Activated CD4-positive, CD25-positive, alpha-beta regulatory T cell treated with anti-CD3 and anti-CD28 coated beads, Interleukin-2, amount 50 U/mL, for 72 hours (primary cell): ENCODE measurements around the gene CC2D1A.

Source experiments
- DNase-seq: peaks from one replicate; pipeline ENCODE4 v3.0.0; 2021

CC2D1A gene

GRCh38 chr19:13905634-13906520 lies at the start of gene CC2D1A, which contains the start of gene BRME1:
TSS of gene CC2D1A (plus strand) at chr19:13906201. CDS start at chr19:13906442, 241 bp downstream.
TSS of gene BRME1 (minus strand) at chr19:13906117. CDS start at chr19:13904892, 1,225 bp downstream.
- peak; percentile 96 for DNase-seq

DNA sequence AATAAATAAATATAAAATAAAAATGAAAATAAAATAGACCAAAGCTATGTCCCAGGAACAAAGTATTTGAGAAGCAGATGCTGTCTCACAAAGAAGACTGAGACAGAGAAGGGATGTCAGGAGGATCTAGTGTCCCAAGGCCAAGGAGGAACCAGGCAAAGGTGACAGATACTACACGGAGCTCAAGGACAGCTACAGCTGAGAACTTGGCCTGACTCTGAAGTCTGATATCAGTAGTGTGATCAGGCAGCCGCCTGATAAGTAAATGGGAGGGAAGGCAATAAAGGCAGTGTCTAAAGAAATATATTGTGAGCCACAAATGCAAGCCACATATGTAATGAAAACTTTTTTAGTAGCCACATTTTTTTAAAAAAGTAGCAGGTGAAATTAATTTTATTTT lies 49.5 kb upstream of the CC2D1A start:
- DNase-seq = no peak

GRCh38 chr19:13859361-13859880 lies 46.6 kb upstream of the CC2D1A start:
- DNase-seq = no peak

DNA sequence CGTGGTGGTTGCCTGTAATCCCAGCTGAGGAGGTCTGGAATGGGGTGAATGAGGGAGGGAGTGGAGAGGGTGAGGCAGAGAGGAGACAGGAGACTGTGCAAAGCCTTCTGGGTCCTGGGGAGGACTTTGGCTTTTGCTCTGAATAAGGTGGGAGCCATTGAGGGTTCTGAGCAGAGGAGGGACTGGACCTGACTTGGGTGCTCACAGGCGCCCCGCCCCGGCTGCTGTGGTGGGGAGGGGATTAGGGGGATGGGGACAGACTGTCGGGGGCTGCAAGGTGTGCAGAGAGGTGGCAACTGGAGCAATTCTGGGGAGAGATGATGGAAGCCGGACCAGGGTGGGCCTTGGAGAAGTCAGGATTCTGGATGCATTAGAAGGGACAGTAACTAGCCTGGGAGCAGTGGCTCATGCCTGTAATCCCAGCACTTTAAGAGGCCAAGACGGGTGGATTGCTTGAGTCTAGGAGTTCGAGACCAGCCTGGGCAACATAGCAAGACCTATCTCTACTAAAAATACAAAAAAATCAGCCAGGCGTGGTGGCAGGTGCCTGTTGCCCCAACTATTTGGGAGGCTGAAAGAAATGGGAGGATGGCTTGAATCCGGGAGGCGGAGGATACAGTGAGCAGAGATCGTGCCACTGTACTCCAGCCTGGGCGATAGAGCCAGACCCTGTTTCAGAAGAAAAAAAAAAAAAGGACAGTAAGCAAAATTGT lies 45.2 kb upstream of the CC2D1A start:
- DNase-seq = no peak

- DNase-seq = no peak
Measured at GRCh38 chr19:13861392-13861713, 44.6 kb upstream of the CC2D1A start.

- peak; percentile 93 for DNase-seq
Measured at GRCh38 chr19:13861714-13862531, 44.1 kb upstream of the CC2D1A start.

GRCh38 chr19:13864046-13864666 lies 41.8 kb upstream of the CC2D1A start:
- DNase-seq = no peak

DNA sequence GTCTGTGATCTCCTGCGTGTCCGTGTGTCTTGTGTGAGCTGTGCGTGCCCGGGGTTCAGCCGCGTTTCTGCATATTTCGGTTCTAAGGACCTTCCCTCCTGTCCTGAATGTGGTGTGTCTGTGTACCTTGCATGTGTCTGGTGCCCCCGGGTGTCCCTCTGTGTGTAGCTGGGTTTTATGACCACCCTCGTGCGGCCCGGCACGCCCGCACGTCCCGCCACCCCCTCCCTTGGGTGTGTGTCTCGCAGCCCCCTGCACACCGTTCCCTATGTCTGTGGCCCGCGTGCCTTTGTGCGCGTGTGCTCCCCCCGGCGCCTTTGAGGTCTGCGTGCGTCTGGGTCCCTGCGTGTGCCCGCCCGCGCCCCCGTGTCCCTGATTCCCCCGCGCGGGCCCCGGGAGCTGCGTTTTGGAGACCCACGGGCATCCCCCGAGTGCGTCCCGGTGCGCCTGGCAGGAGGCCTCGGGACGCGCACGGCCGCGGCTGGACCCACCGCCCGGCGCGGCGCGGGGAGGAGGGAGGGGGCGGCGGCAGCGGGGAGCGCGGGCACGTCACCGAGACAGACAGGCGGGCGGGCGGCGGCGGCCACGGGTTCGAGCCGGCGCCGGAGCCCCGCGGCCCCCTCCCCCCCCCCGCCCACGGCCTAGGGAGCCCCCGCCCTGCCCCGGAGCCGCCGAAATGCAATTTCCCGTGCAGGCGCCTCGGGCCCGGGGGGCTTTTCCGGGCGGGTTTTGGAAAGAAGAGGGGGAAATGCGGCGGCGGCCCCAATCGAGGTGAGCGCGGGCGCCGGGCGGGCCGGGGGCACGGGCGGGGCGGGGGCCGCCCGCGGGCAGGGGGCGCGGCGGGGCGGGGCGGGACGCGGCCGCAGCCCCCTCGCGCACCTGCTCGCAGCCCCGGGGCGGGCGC lies 41.1 kb upstream of the CC2D1A start:
- DNase-seq = no peak

DNA sequence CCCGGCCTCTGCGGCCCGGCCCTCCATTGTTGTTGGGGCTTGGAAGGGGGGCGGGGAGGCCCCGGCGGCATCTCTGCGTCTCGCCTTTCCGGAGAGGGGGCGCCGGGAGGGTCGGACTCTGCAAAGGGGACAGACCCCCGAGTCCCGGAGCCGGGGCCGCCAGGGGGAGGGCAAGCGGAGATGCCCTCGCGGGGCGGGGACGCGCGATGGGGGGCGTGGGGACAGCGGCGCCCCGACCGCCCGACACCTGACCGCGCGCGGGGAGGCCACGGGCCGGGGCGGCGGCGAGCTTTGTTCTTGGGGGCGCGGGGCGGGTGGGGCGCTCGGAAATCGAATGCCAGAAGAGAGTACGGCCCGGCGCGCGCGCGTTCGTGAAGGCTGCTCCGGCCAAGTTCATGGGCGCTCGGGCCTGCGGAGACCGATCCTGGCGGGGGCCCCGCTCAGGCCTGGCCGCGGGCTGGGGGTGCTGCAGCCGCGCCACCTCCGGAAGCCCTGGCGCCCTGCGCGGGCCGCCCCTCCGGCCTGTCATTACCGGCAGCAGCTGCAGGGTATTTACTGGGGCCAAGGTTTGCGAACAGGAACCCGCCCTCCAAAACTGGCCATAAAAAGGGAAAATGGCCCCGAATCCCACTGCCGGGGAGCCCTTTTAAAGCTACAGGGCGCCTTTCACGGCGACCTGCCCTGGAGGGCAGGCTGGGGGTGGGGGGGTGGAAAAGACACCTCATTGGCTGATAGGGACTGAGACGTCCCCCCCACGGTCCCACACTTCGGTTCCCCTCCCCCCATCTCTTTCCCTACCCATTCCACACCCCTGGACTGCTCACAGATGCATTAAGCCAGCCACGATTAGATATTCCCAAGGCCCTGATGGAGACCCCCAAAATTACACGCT lies 40.2 kb upstream of the CC2D1A start:
- no peak for DNase-seq

DNA sequence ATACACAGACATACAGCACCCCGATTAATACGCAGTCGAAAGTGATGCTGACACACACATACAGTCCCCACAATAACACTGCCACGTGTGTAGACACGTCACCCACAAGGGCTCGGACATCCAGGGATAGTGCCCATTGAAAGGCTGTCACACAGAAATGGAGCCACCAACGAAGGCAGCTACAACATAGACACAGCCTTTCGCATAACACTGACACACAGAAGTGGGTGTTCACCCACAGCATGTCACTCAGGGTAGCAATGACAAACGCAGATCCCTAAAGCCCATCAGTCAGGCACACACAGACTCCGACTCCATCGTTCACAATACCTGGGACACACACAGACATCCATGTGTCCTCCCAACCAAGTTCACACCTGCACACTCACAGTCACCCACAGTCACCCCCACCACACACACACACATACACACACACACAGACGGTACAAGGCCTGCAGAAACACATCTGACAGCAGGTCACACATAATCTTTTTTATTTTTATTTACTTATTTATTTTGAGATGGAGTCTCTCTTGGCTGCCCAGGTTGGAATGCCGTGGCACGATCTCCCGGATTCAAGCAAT lies 39.4 kb upstream of the CC2D1A start:
- DNase-seq = no peak

DNA sequence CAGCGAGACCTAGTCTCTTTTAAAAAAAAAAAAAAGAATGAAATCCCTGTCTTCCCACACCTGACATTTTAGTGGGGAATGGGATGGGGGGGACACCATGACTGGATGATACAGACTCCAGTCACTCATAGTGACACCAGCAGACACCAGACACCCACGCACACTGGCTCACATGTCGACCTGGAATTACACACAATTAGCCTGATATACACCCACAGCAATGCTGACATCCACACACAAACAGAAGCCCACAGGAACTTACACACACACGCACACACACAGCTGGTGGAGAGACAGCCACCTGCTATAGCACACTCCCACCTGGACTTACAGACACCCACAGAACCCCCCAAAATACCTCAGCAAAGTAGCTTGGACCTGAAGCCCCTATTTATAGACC lies 37.3 kb upstream of the CC2D1A start:
- DNase-seq = no peak

GRCh38 chr19:13869281-13869680 lies 36.7 kb upstream of the CC2D1A start:
- DNase-seq = no peak

GRCh38 chr19:13870873-13871272 lies 35.1 kb upstream of the CC2D1A start:
- no peak for DNase-seq

DNA sequence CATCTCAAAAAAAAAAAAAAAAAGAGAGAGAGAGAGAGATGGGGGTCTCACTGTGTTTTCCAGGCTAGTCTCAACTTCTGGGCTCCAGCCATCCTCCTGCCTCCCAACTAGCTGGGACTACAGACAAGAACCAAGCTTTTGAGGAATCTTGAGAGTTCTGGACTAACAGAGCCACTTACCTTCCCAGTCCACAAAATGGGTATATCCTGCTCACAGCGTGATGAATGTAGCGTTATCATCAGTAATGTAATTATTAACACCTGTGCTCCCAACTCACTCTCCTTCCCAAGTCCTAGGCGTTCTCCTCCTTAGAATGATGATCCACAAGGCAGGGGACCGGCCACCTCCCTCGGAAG lies 33.7 kb upstream of the CC2D1A start:
- DNase-seq = no peak

- DNase-seq = no peak
Measured at GRCh38 chr19:13872695-13873389, 33.2 kb upstream of the CC2D1A start.

DNA sequence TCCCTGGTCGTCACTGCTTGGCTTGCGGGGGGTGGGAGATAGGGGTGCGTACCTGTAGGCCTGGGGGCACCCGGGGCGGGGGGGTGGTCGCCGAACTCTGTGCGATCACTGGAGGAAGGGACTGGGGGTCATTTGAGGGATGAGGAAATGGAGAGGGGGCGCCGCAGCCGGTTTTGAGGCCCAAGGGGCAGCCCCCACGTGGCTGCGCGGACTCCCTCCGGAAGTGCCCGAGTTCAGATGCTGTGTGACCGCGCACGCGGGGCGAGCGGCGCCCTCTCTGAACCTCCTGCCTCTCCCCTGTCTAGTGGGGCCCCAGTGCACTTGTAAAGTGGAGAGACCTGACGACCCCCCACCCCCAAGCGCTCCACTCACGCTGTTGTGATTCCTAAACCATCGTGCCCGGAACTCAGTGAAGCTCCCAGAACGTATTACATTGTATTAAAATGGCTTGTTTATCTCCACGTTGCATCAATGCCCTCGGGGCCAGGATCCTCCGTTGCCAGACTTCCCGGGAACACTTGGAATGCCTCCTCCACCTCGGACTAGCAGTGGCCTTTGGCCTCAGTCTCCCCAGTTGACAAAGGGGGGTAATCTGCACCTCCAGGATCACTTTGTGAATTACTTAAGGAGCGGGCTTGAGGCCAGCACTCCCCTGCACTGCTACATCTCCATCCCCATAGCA lies 32.0 kb upstream of the CC2D1A start:
- DNase-seq = no peak

- no peak for DNase-seq
Measured at GRCh38 chr19:13875824-13876223, 30.2 kb upstream of the CC2D1A start.

DNA sequence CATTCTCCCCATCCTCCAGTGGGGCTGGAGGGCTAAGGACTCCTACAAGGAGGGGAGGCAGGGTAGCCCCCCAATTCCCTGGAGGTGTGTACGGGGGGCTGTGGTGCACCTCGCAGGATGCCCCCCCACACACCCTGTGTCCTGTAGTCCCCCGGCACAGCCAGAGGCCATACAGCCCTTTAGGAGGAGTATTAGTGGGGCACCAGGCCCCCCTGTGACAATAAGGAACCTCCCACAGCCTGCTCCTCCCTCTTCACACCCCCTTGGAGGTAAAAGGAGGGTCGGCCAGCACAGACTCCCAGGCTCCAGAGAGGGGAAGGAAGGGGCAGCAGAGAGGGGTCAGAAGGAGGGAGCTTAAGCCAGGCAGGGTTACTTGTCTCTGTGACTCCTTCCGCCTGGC lies 29.2 kb upstream of the CC2D1A start, which contains the start of gene NANOS3:
TSS of gene NANOS3 (plus strand) at position 301 of the 400 bp plus-strand sequence. CDS start 115 bp downstream, outside the sequence.
- DNase-seq = no peak

DNA sequence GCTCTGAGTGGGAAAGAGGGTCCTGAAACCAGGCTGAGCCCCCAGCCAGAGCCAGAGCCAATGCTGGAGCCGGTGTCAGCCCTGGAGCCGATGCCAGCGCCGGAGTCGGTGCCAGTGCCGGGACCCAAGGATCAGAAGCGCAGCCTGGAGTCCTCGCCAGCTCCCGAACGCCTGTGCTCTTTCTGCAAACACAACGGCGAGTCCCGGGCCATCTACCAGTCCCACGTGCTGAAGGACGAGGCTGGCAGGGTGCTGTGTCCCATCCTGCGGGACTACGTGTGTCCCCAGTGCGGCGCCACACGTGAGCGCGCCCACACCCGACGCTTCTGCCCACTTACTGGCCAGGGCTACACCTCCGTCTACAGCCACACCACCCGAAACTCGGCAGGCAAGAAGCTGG lies 28.7 kb upstream of the CC2D1A start:
- no peak for DNase-seq
